ENCODE results near the gene APPL2.

APPL2 gene

DNA sequence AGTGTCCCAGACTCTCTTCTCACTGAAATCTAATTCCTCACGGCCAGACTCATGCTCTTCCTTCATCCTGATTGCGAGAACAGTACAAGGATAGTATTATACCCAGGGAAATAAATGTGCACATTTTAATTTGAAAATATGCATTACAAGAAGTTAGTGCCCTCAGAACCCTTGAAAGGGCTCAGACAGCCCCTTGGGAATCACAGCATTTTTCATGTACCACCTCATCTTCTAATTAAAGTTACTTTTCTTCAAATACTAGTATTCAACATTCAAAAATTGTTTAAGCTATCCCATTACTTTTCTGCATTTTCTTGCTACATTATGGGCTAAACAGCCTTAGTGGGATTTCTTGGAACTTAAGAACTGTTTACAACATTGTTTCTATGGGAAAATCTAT is 1.7 kb upstream of the APPL2 start:
- no peaks in the 10 kb centered on the region for H3K36me3 ChIP-seq (ENCODE audit: low read depth)
- peaks cover 12% of the 10 kb centered on the region for H3K4me1 ChIP-seq (ENCODE audit: insufficient read depth, poor library complexity, severe bottlenecking)
- ATAC-seq (ENCODE audit: low read depth), result no peak
- DNase-seq (ENCODE audit: low spot score), result no peak
- no peaks in the 10 kb centered on the region for H3K27me3 ChIP-seq (ENCODE audit: insufficient read depth, poor library complexity, severe bottlenecking)
- TF ChIP-seq, protein P1, sequence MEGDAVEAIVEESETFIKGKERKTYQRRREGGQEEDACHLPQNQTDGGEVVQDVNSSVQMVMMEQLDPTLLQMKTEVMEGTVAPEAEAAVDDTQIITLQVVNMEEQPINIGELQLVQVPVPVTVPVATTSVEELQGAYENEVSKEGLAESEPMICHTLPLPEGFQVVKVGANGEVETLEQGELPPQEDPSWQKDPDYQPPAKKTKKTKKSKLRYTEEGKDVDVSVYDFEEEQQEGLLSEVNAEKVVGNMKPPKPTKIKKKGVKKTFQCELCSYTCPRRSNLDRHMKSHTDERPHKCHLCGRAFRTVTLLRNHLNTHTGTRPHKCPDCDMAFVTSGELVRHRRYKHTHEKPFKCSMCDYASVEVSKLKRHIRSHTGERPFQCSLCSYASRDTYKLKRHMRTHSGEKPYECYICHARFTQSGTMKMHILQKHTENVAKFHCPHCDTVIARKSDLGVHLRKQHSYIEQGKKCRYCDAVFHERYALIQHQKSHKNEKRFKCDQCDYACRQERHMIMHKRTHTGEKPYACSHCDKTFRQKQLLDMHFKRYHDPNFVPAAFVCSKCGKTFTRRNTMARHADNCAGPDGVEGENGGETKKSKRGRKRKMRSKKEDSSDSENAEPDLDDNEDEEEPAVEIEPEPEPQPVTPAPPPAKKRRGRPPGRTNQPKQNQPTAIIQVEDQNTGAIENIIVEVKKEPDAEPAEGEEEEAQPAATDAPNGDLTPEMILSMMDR (IDR thresholded peaks at IDR 0.05; ENCODE audit: poor library complexity, severe bottlenecking), result no peak
- H3K9me3 ChIP-seq (ENCODE audit: severe bottlenecking), result no peaks in the 10 kb centered on the region
- no peak overlapping the region for H3K27ac ChIP-seq (ENCODE audit: poor library complexity, severe bottlenecking)
- no peak overlapping the region for H3K4me3 ChIP-seq (ENCODE audit: severe bottlenecking)

- ATAC-seq (ENCODE audit: low read depth), result peak; percentile 48; the same call in 2 of the 3 replicates
- TF ChIP-seq, protein P1 (IDR thresholded peaks at IDR 0.05; ENCODE audit: poor library complexity, severe bottlenecking), result no peak
- Histone ChIP-seq H3K36me3 (ENCODE audit: low read depth) (peaks cover 7% of the 10 kb centered on the region; the same call in 1 of the 2 replicates), H3K4me3 (ENCODE audit: severe bottlenecking) (peak overlapping the region; percentile 82), H3K4me1 (ENCODE audit: insufficient read depth, poor library complexity, severe bottlenecking) (peaks cover 12% of the 10 kb centered on the region), H3K9me3 (ENCODE audit: severe bottlenecking) (no peaks in the 10 kb centered on the region), H3K27me3 (ENCODE audit: insufficient read depth, poor library complexity, severe bottlenecking) (no peaks in the 10 kb centered on the region), H3K27ac (ENCODE audit: poor library complexity, severe bottlenecking) (peak overlapping the region; percentile 71)
- DNase-seq (ENCODE audit: low spot score), result no peak
These were observed 668 bp downstream of the APPL2 start for GRCh38 chr12:105235281-105235731.

- Histone ChIP-seq H3K27ac (ENCODE audit: poor library complexity, severe bottlenecking) (peak overlapping the region; percentile 71), H3K27me3 (ENCODE audit: insufficient read depth, poor library complexity, severe bottlenecking) (no peaks in the 10 kb centered on the region)
- ATAC-seq (ENCODE audit: low read depth), result no peak
These were observed 1.8 kb downstream of the APPL2 start for GRCh38 chr12:105234197-105234596.

GRCh38 chr12:105233041-105233905 is 2.7 kb downstream of the APPL2 start:
- no peak overlapping the region for H3K4me3 ChIP-seq (ENCODE audit: severe bottlenecking)
- TF ChIP-seq, protein P1 (IDR thresholded peaks at IDR 0.05; ENCODE audit: poor library complexity, severe bottlenecking), result no peak
- H3K27me3 ChIP-seq (ENCODE audit: insufficient read depth, poor library complexity, severe bottlenecking), result no peaks in the 10 kb centered on the region
- DNase-seq (ENCODE audit: low spot score), result no peak
- H3K9me3 ChIP-seq (ENCODE audit: severe bottlenecking), result no peaks in the 10 kb centered on the region
- H3K4me1 ChIP-seq (ENCODE audit: insufficient read depth, poor library complexity, severe bottlenecking), result peaks cover 12% of the 10 kb centered on the region
- ATAC-seq (ENCODE audit: low read depth), result no peak
- H3K27ac ChIP-seq (ENCODE audit: poor library complexity, severe bottlenecking), result no peak overlapping the region
- H3K36me3 ChIP-seq (ENCODE audit: low read depth), result peaks cover 13% of the 10 kb centered on the region

More at GRCh38 chr12:105234197-105234596, 1.8 kb downstream of the APPL2 start:
- peaks cover 7% of the 10 kb centered on the region; the same call in 1 of the 2 replicates for H3K36me3 ChIP-seq (ENCODE audit: low read depth)
- H3K4me1 ChIP-seq (ENCODE audit: insufficient read depth, poor library complexity, severe bottlenecking), result peaks cover 12% of the 10 kb centered on the region
- no peak for DNase-seq (ENCODE audit: low spot score)
- H3K9me3 ChIP-seq (ENCODE audit: severe bottlenecking), result no peaks in the 10 kb centered on the region
- no peak overlapping the region for H3K4me3 ChIP-seq (ENCODE audit: severe bottlenecking)
- TF ChIP-seq, protein P1 (IDR thresholded peaks at IDR 0.05; ENCODE audit: poor library complexity, severe bottlenecking), result no peak

- H3K27me3 ChIP-seq (ENCODE audit: insufficient read depth, poor library complexity, severe bottlenecking), result no peaks in the 10 kb centered on the region
- H3K4me1 ChIP-seq (ENCODE audit: insufficient read depth, poor library complexity, severe bottlenecking), result peaks cover 10% of the 10 kb centered on the region
- DNase-seq (ENCODE audit: low spot score) (no peak), ATAC-seq (ENCODE audit: low read depth) (no peak)
- H3K36me3 ChIP-seq (ENCODE audit: low read depth), result peaks cover 30% of the 10 kb centered on the region
- H3K27ac ChIP-seq (ENCODE audit: poor library complexity, severe bottlenecking), result no peak overlapping the region
- H3K9me3 ChIP-seq (ENCODE audit: severe bottlenecking), result no peaks in the 10 kb centered on the region
- TF ChIP-seq, protein P1 (IDR thresholded peaks at IDR 0.05; ENCODE audit: poor library complexity, severe bottlenecking), result no peak
- no peak overlapping the region for H3K4me3 ChIP-seq (ENCODE audit: severe bottlenecking)
These were observed 4.6 kb downstream of the APPL2 start for GRCh38 chr12:105231396-105231795.
